Lung (tissue), 12 donors: ENCODE results near the gene PRDM10. TPM values are rescaled to one million over a fixed set of nuclear protein-coding genes. Genes with fewer than 3 reads are reported as not detected.
A peak's percentile ranks its signal among the peaks of the same experiment; 100 is the strongest.

ENCODE experiments used
- ATAC-seq: fragments of 200-7000 bp; cut with Tn5 transposase; one replicate; pipeline ENCODE4 v1.9.1; 2020; ENCODE audit warnings: moderate number of reproducible peaks; ENCODE audit not compliant: insufficient read depth, low FRiP score
- DNase-seq, 3 donors: peaks; one replicate each; pipeline ENCODE4 v3.0.0-alpha.2; 2013 to 2017
- H3K27ac ChIP-seq, 2 donors: one replicate each; pipeline ENCODE4 v1.5.1; 2013; ENCODE audit warnings: mild to moderate bottlenecking in 2 of 2, moderate library complexity in 2 of 2, control low read depth in 1 of 2, inconsistent platforms in 1 of 2, low read depth in 1 of 2, low read length in 1 of 2
- H3K27me3 ChIP-seq, 3 donors: one replicate each; pipeline ENCODE4 v1.5.1; 2013; ENCODE audit warnings: low read length in 2 of 3; ENCODE audit not compliant: control insufficient read depth in 3 of 3, insufficient read depth in 3 of 3
- H3K36me3 ChIP-seq, 4 donors: one replicate each; pipeline ENCODE4 v1.5.1; 2013; ENCODE audit warnings: low read length in 4 of 4, mild to moderate bottlenecking in 1 of 4, moderate library complexity in 1 of 4; ENCODE audit not compliant: control insufficient read depth in 4 of 4, insufficient read depth in 4 of 4
- H3K4me1 ChIP-seq, 5 donors: one replicate each; pipeline ENCODE4 v1.5.1; 2013; ENCODE audit warnings: low read length in 5 of 5, mild to moderate bottlenecking in 2 of 5, moderate library complexity in 1 of 5; ENCODE audit not compliant: control insufficient read depth in 5 of 5, insufficient read depth in 5 of 5
- H3K4me3 ChIP-seq: one replicate; pipeline ENCODE4 v1.5.1; 2013; ENCODE audit warnings: mild to moderate bottlenecking, control low read depth, moderate library complexity
- H3K9ac ChIP-seq, 2 donors: one replicate each; pipeline ENCODE4 v1.5.1; 2013; ENCODE audit warnings: low read length in 2 of 2, control low read depth in 1 of 2; ENCODE audit not compliant: insufficient read depth in 1 of 2
- H3K9me3 ChIP-seq, 4 donors: one replicate each; pipeline ENCODE4 v1.5.1; 2013; ENCODE audit warnings: low read length in 3 of 4, mild to moderate bottlenecking in 1 of 4, moderate library complexity in 1 of 4; ENCODE audit not compliant: control insufficient read depth in 4 of 4, insufficient read depth in 3 of 4
- CTCF ChIP-seq: IDR thresholded peaks from 2 replicates; pipeline ENCODE4 v1.5.1; 2012; ENCODE audit warnings: mild to moderate bottlenecking; ENCODE audit errors: control extremely low read depth, extremely low read depth
- whole genome bisulfite sequencing, 2 donors: extraction: QIAGEN DNeasy Blood & Tissue Kit; methylation state at CpG; one replicate each; pipeline ENCODE4 v1.1.7; 2013; 5-methylcytosine and 5-hydroxymethylcytosine counted together
- polyA plus RNA-seq, 2 donors: library from polyadenylated mRNA; stranded (reverse); fragments of 200-250 nt; gene quantifications; one replicate each; pipeline ENCODE4 v1.2.1, GENCODE V29; 2013
- total RNA-seq, 2 donors: library from RNA; depleted of rRNA in 1 of 2; stranded (reverse); fragments of >200 nt in 1 of 2; gene quantifications; one replicate each; pipeline ENCODE4 v1.2.1, GENCODE V29; 2014 to 2021
- donor health status: control.
- donor health status: control.
- donor health status: Bipolar disorder and iron deficiency.
- donor health status: healthy.
- donor health status: DM: yes; HTN: yes; CAD: no.

Gene PRDM10
- total and polyA plus RNA-seq, 4 donors = 2.3 to 19.0 (median 5.7) TPM

GRCh38 chr11:129989149-129989813, 13.4 kb downstream of the PRDM10 start:
- Histone ChIP-seq H3K27me3 (no peaks in the 10 kb centered on the region), H3K36me3 (no peaks in the 10 kb centered on the region), H3K4me3 (no peak overlapping the region), H3K27ac (no peak overlapping the region), H3K4me1 (peaks cover 0 to 3% (median 0%) of the 10 kb centered on the region in 5 donors), H3K9me3 (no peaks in the 10 kb centered on the region), H3K9ac (no peak overlapping the region)
- DNase-seq = peak in 1 of 3 donors; percentile 16
- no peak for TF ChIP-seq CTCF
- ATAC-seq = no peak
- 69 to 79% methylated on average over 3 of the region's 3 CpGs for WGBS, 2 donors

- H3K4me3 ChIP-seq = no peak overlapping the region
- H3K27me3 ChIP-seq = no peaks in the 10 kb centered on the region
- DNase-seq (no peak), ATAC-seq (no peak)
- H3K9me3 ChIP-seq = no peaks in the 10 kb centered on the region
- H3K36me3 ChIP-seq = no peaks in the 10 kb centered on the region
- no peak overlapping the region for H3K27ac ChIP-seq
- 99 to 100% methylated on average over 3 of the region's 3 CpGs for WGBS, 2 donors
- peaks cover 0 to 3% (median 0%) of the 10 kb centered on the region in 5 donors for H3K4me1 ChIP-seq
- no peak for TF ChIP-seq CTCF
- no peak overlapping the region for H3K9ac ChIP-seq
Observed at GRCh38 chr11:129987950-129988349, 14.7 kb downstream of the PRDM10 start.

- Histone ChIP-seq H3K27ac (no peak overlapping the region), H3K27me3 (no peaks in the 10 kb centered on the region), H3K9me3 (no peaks in the 10 kb centered on the region), H3K4me1 (peaks cover 0 to 2% (median 0%) of the 10 kb centered on the region in 5 donors), H3K36me3 (no peaks in the 10 kb centered on the region), H3K9ac (no peak overlapping the region), H3K4me3 (no peak overlapping the region)
- ATAC-seq (no peak), DNase-seq (no peak)
- no peak for TF ChIP-seq CTCF
- 86 to 94% methylated on average over 3 of the region's 3 CpGs for WGBS, 2 donors
Observed at GRCh38 chr11:129985823-129986222, 16.8 kb downstream of the PRDM10 start.

- Histone ChIP-seq H3K4me1 (peaks cover 0 to 2% (median 0%) of the 10 kb centered on the region in 5 donors), H3K27me3 (no peaks in the 10 kb centered on the region), H3K9ac (no peak overlapping the region), H3K36me3 (no peaks in the 10 kb centered on the region), H3K27ac (no peak overlapping the region), H3K9me3 (no peaks in the 10 kb centered on the region), H3K4me3 (no peak overlapping the region)
- no peak for TF ChIP-seq CTCF
- DNase-seq (no peak), ATAC-seq (no peak)
- WGBS, 2 donors = 83 to 91% methylated on average over 8 of the region's 8 CpGs
Observed at GRCh38 chr11:129980086-129980485, 22.5 kb downstream of the PRDM10 start.
